GM18507 (cell line): ENCODE data around the gene SPCS1.
A peak's percentile ranks its signal among the peaks of the same experiment; 100 is the strongest.

ENCODE experiments used
- DNase-seq: peaks from one replicate; pipeline ENCODE4 v3.0.0; 2011; ENCODE audit warnings: low read depth; ENCODE audit not compliant: insufficient read length; ENCODE audit errors: extremely low spot score
- FAIRE-seq: peaks from 2 replicates; lab custom pipeline; 2011; peaks lifted over from hg19 to GRCh38; lab: Jason Lieb, UNC

The SPCS1 gene

GRCh38 chr3:52693071-52693470 lies 12.8 kb upstream of the SPCS1 start:
- DNase-seq, result no peak
- no peak for FAIRE-seq

GRCh38 chr3:52694528-52695189 lies 11.2 kb upstream of the SPCS1 start:
- no peak for DNase-seq
- no peak for FAIRE-seq

- no peak for DNase-seq
- FAIRE-seq, result no peak
Measured at GRCh38 chr3:52695798-52696671, 9.9 kb upstream of the SPCS1 start.

GRCh38 chr3:52696830-52697631 lies 8.9 kb upstream of the SPCS1 start:
- FAIRE-seq (peak; percentile 18), DNase-seq (no peak)

DNA sequence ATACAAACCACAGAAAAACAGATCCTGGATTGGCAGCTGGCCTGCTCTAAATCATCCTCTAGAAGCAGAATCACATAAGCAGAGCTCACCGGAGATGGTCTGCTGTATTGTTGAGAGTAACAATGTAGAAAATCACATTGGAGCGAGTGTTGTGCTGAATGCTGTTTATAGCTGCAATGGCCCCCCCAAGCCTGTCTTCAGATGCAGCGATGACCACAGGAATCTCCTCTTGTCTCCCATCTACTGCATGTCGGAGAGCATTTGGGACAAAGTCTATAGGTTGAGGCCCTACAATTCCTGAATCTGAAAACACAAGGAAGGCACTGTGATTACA lies 8.3 kb upstream of the SPCS1 start:
- FAIRE-seq (no peak), DNase-seq (no peak)

- FAIRE-seq, result no peak
- DNase-seq, result no peak
Measured at GRCh38 chr3:52703341-52703740, 2.6 kb upstream of the SPCS1 start.

GRCh38 chr3:52704611-52705437 lies 1.1 kb upstream of the SPCS1 start:
- DNase-seq (no peak), FAIRE-seq (no peak)

DNA sequence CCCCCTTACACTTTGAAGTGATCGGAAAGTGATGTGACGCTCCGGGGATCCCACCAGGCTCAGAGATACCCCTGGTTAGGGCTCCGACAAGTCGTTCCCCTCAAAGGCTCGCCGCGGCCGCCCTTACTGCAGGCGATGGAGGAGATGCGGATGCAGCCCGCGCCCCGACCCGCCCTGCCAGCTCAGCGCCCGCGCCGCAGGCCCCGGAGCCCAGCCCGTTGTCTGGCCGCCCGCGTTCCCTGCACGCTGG lies 543 bp upstream of the SPCS1 start:
- DNase-seq (no peak), FAIRE-seq (no peak)

- FAIRE-seq (no peak), DNase-seq (no peak)
Measured at GRCh38 chr3:52707585-52707984, 1.7 kb downstream of the SPCS1 start.

DNA sequence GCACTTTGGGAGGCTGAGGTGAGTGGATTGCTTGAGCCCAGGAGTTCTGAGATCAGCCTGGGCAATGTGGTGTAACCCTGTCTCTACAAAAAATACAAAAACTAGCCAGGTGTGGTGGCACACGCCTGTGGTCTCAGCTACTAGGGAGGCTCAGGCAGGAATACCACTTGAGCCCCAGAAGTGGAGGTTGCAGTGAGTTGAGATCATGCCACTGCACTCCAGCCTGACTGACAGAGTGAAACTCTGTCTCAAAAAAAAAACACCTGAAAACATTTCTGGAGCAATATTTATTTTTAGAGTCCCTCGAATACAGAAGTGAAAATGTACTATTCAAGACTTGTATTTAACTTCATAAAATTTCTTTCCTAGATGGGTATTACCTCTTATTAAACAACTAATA lies 4.6 kb downstream of the SPCS1 start:
- FAIRE-seq (peak; percentile 61), DNase-seq (no peak)

DNA sequence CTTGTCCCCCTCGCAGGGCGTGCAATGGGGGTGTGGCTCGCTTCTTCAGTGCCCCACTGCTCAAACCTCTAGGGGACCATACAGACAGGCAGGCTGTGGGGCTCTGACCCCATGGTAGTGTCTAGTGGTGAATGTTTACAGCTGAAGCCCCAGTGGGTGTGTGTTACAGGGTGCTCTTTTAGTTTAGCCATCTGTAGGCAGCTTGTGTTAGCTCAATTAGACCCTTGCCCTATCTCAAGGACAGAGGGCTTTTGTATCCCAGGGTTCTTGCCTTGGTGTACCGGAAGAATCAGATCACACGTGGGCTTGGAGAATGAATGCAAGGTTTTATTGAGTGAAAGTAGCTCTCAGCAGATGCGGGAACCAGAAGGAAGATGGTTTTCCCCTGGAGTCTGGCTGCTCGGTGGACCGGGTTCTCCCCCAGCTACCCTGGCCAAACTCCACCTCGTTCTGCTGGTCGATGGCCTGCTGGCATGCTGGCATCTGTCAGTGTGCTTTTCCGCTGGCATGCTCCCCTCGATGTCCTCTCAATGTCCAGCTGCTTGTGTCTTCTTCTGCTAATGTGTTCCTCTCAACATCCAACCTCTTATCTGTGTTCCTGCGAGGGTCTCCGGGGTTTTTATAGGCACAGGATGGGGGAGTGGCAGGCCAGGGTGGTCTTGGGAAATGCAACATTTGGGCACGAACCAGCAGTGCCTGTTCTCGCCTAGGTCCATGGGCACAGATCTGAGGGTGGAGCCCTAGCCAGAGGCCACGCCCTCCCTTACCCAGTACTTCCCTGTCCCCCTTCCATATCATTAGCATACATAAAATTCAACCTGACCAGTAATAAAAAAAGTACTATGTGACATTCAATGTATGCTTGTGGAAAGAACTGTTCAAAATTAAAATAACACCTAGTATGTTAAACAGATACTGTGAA lies 6.6 kb downstream of the SPCS1 start:
- DNase-seq (no peak), FAIRE-seq (no peak)

GRCh38 chr3:52714335-52715302 lies 8.7 kb downstream of the SPCS1 start:
- no peak for FAIRE-seq
- DNase-seq, result no peak

- DNase-seq (no peak), FAIRE-seq (no peak)
Measured at GRCh38 chr3:52715714-52716305, 9.9 kb downstream of the SPCS1 start.

DNA sequence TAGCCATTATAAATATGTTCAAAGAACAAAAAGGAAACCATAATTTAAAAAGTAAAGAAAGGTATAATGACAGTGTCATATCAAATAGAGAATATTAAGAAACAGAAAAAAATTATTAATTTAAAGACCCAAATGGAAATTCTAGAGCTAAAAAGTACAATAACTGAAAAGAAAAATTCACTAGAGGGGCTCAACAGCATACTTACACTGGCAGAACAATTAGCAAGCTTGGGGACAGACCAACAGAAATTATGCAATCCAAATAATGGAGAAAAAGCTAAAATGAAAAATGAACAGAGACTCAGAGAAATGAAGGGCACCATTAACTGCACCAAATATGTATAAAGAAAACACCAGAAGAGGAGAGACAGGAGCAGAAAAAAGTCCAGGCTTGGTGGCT lies 13.7 kb downstream of the SPCS1 start:
- FAIRE-seq (no peak), DNase-seq (no peak)

DNA sequence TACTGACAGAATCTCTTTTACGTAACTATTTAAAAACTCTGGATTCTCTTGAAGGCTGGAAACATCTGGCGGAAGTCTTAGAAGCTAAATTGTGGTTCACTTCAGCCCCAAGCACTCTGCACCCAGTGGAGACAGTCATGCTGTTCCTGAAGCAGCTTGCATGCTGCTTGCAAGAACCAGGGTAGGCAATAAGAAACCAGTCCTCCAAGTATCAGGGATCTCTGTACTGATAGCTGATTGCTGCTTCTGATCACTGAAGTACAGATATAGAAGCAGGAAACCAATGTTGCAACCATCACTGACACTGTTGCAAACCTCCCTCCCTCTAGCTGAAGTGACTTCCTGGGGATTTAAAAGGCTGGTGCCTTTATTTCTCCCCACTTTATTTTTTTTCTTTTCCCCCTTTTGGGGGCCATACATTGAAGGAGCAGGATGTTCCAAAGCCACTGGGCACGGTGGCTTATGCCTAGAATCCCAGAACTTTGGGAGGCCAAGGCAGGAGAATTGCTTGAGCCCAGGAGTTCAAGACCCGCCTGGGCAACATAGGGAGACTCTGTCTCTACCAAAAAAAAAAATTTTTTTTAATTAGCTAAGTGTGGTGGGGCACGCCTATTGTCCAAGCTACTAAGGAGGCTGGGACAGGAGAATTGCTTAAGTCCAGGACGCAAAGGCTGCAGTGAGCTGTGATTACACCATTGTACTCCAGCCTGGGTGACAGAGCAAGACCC lies 15.3 kb downstream of the SPCS1 start:
- FAIRE-seq, result no peak
- DNase-seq, result no peak

- DNase-seq, result no peak
- FAIRE-seq, result no peak
Measured at GRCh38 chr3:52721730-52722008, 15.8 kb downstream of the SPCS1 start.

- no peak for FAIRE-seq
- no peak for DNase-seq
Measured at GRCh38 chr3:52722491-52722890, 16.6 kb downstream of the SPCS1 start.
